ENCODE results near the gene AIRE.
"Not testable (repeated sequence)": the region's sequence is repeated elsewhere in the genome, so short reads cannot be mapped to it uniquely, and the experiment has no call there.

DNA sequence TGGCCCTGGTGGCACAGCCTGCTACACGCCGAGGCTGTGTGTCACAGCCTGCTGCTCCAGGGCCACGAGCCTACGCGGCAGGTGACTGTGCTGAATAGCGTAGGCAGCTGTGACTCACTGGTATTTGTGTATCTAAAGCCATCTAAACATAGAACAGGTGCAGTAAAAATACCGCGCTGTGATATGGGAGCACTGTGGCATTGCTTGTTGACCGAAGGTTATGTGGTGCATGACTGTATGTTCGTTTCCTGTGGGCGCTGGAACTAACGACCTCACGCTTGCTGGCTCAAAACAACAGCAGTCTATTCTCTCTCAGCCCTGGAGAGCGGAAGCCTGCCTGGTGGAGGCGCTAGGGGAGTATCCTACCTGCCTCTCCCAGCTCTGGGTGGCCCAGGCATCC, 41.7 kb upstream of the AIRE start:
- TF ChIP-seq POLR2A, EP300 (IDR thresholded peaks at IDR 0.05): not testable (repeated sequence)
- TF ChIP-seq, protein P1, sequence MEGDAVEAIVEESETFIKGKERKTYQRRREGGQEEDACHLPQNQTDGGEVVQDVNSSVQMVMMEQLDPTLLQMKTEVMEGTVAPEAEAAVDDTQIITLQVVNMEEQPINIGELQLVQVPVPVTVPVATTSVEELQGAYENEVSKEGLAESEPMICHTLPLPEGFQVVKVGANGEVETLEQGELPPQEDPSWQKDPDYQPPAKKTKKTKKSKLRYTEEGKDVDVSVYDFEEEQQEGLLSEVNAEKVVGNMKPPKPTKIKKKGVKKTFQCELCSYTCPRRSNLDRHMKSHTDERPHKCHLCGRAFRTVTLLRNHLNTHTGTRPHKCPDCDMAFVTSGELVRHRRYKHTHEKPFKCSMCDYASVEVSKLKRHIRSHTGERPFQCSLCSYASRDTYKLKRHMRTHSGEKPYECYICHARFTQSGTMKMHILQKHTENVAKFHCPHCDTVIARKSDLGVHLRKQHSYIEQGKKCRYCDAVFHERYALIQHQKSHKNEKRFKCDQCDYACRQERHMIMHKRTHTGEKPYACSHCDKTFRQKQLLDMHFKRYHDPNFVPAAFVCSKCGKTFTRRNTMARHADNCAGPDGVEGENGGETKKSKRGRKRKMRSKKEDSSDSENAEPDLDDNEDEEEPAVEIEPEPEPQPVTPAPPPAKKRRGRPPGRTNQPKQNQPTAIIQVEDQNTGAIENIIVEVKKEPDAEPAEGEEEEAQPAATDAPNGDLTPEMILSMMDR (IDR thresholded peaks at IDR 0.05): not testable (repeated sequence)

Data from upper lobe of left lung (tissue), 4 donors.